ENCODE data around the gene SNAI3.

SNAI3 gene

GRCh38 chr16:88684569-88685155 is 1.6 kb downstream of the SNAI3 start:
- H3K9me3 ChIP-seq (ENCODE audit: control insufficient read depth, insufficient read depth, low read depth, low read length): no peaks in the 10 kb centered on the region
- H3K27ac ChIP-seq (ENCODE audit: extremely low read depth, low read depth, low read length): no peak overlapping the region
- TF ChIP-seq SETDB1 (IDR thresholded peaks at IDR 0.05; ENCODE audit: insufficient read length, low read length) (no peak), ZNF157 (tag by site-specific recombination; IDR thresholded peaks at IDR 0.05) (no peak), ZNF184 (tag by site-specific recombination; IDR thresholded peaks at IDR 0.05) (no peak), SP2 (tag by site-specific recombination; IDR thresholded peaks at IDR 0.05) (no peak), GFI1B (tag by site-specific recombination; IDR thresholded peaks at IDR 0.05) (no peak), HOXD13 (CRISPR knock-in tag; IDR thresholded peaks at IDR 0.05; ENCODE audit: borderline replicate concordance) (no peak), RBAK (tag by site-specific recombination; IDR thresholded peaks at IDR 0.05) (no peak), ZNF747 (tag by site-specific recombination; IDR thresholded peaks at IDR 0.05) (no peak), ZNF175 (tag by site-specific recombination; IDR thresholded peaks at IDR 0.05) (no peak), ZNF558 (tag by site-specific recombination; IDR thresholded peaks at IDR 0.05) (no peak), ZNF488 (tag by site-specific recombination; IDR thresholded peaks at IDR 0.05) (no peak), ZBTB21 (tag by site-specific recombination; IDR thresholded peaks at IDR 0.05) (no peak), PBX3 (CRISPR knock-in tag; IDR thresholded peaks at IDR 0.05) (no peak), ZBTB10 (tag by site-specific recombination; IDR thresholded peaks at IDR 0.05) (no peak)
- no peak overlapping the region for H3K4me3 ChIP-seq (ENCODE audit: low read depth, low read length)
- ChIA-PET POLR2A (no interaction called here), CTCF (interaction anchor here (0.7 to 1.4 kb wide), 4 partner anchors 17 to 313 kb away, joined by 3 to 4 read pairs (median 3); no protein-coding TSS in a partner anchor)
- no peaks in the 10 kb centered on the region for H3K36me3 ChIP-seq (ENCODE audit: control insufficient read depth in 2 of 2, insufficient read depth in 1 of 2, low read length in 2 of 2)
- peaks cover 9% of the 10 kb centered on the region; the same call in 1 of the 2 replicates for H3K4me1 ChIP-seq (ENCODE audit: control insufficient read depth, insufficient read depth, low read length)

GRCh38 chr16:88681709-88682451 is 4.4 kb downstream of the SNAI3 start:
- no peak overlapping the region for H3K27ac ChIP-seq (ENCODE audit: extremely low read depth, low read depth, low read length)
- H3K4me1 ChIP-seq (ENCODE audit: control insufficient read depth, insufficient read depth, low read length): peaks cover 6% of the 10 kb centered on the region; the same call in 1 of the 2 replicates
- ChIA-PET POLR2A (no interaction called here), CTCF (interaction anchor here (0.7 to 2.4 kb wide), 4 partner anchors 10 to 303 kb away, joined by 3 to 13 read pairs (median 6); partner anchors contain the start of gene MVD)
- no peaks in the 10 kb centered on the region for H3K9me3 ChIP-seq (ENCODE audit: control insufficient read depth, insufficient read depth, low read depth, low read length)
- H3K4me3 ChIP-seq (ENCODE audit: low read depth, low read length): no peak overlapping the region
- no peaks in the 10 kb centered on the region for H3K36me3 ChIP-seq (ENCODE audit: control insufficient read depth in 2 of 2, insufficient read depth in 1 of 2, low read length in 2 of 2)
- TF ChIP-seq ZNF404 (tag by site-specific recombination; IDR thresholded peaks at IDR 0.05): no peak
- TF ChIP-seq YY1 (tag by site-specific recombination; IDR thresholded peaks at IDR 0.05): no peak
- TF ChIP-seq ZIC2 (tag by site-specific recombination; IDR thresholded peaks at IDR 0.05): no peak
- no peak for TF ChIP-seq ZNF639 (tag by site-specific recombination; IDR thresholded peaks at IDR 0.05)
- no peak for TF ChIP-seq ZSCAN18 (tag by site-specific recombination; IDR thresholded peaks at IDR 0.05)
- no peak for TF ChIP-seq ZBTB1 (tag by site-specific recombination; IDR thresholded peaks at IDR 0.05)
- TF ChIP-seq ZSCAN4 (tag by site-specific recombination; IDR thresholded peaks at IDR 0.05): no peak
- no peak for TF ChIP-seq ZNF26 (tag by site-specific recombination; IDR thresholded peaks at IDR 0.05)
- no peak for TF ChIP-seq ZNF623 (tag by site-specific recombination; IDR thresholded peaks at IDR 0.05)
- TF ChIP-seq ZFP41 (tag by site-specific recombination; IDR thresholded peaks at IDR 0.05; ENCODE audit: borderline replicate concordance): no peak
